ENCODE results near the gene SPTLC2.

Gene SPTLC2

DNA sequence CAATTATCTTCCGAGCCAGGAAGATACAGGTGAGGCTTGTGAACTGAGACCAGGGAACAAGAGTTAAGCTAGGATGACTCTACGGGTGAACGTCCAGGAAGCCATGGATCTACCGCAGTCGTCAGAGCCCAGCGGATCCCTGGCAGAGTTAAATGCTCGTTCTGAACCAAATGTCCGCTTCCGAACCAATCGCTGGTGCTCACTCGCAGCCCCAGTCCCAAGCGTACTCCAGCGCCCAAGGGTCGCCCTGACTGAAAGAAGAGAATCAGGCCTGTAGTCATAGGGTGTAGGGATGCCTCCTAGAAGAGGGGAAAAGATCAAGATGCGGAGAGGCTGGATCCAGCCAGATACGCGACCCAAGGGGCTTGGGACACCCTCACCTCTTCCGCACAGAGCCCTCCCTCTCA lies 159.3 kb downstream of the SPTLC2 start:
- no peak for DNase-seq (ENCODE audit: insufficient read length, low spot score)
- no peak for FAIRE-seq
- TF ChIP-seq CTCF (IDR thresholded peaks at IDR 0.05; ENCODE audit: insufficient read depth, missing control alignments) = no peak

All from D721Med (cell line).